HFF-Myc (cell line): ENCODE data around the gene LRRN1.

Source experiments
- DNase-seq: peaks from one replicate; pipeline ENCODE4 v3.0.0-alpha.2; 2011; ENCODE audit warnings: low read depth; ENCODE audit errors: extremely low read depth
- H3K4me3 ChIP-seq: replicated peaks from 2 replicates; pipeline ENCODE4 v1.5.1; 2011; ENCODE audit warnings: low read depth, mild to moderate bottlenecking, control low read depth, low read length
- CTCF ChIP-seq: IDR thresholded peaks from 2 replicates; pipeline ENCODE4 v1.5.1; 2012; ENCODE audit warnings: mild to moderate bottlenecking, low read depth, low read length, control low read depth; ENCODE audit errors: missing control alignments

The LRRN1 gene

GRCh38 chr3:3799173-3800079, at the start of gene LRRN1:
TSS of gene LRRN1 (plus strand) at chr3:3799431. CDS start at chr3:3844642, 45,211 bp downstream.
- DNase-seq: no peak
- TF ChIP-seq CTCF: no peak
- no peak within 1 kb of the TSS for H3K4me3 ChIP-seq

- no peak for TF ChIP-seq CTCF
- DNase-seq: no peak
Measured at GRCh38 chr3:3753416-3753815, 45.8 kb upstream of the LRRN1 start.

GRCh38 chr3:3765661-3766060, 33.6 kb upstream of the LRRN1 start:
- H3K4me3 ChIP-seq: no peak overlapping the region
- no peak for TF ChIP-seq CTCF
- no peak for DNase-seq

More at GRCh38 chr3:3753416-3753815, 45.8 kb upstream of the LRRN1 start:
- H3K4me3 ChIP-seq: no peak overlapping the region

- no peak overlapping the region for H3K4me3 ChIP-seq
- DNase-seq: no peak
- no peak for TF ChIP-seq CTCF
Measured at GRCh38 chr3:3766140-3766539, 33.1 kb upstream of the LRRN1 start.

- H3K4me3 ChIP-seq: no peak overlapping the region
- no peak for DNase-seq
- no peak for TF ChIP-seq CTCF
Measured at GRCh38 chr3:3771094-3771493, 28.1 kb upstream of the LRRN1 start.

- TF ChIP-seq CTCF: no peak
- no peak for DNase-seq
- H3K4me3 ChIP-seq: no peak overlapping the region
Measured at GRCh38 chr3:3771567-3771966, 27.7 kb upstream of the LRRN1 start.
